ENCODE data around the gene NOX5. TPM values are rescaled to one million over a fixed set of nuclear protein-coding genes. Genes with fewer than 3 reads are reported as not detected.

NOX5 gene
- total RNA-seq, 1 donor from 2014 or later: 0.20 TPM

- H3K27me3 Mint-ChIP-seq (ENCODE audit: low read depth): peaks cover 21% of the 10 kb centered on the region
- no peak for TF ChIP-seq CTCF (IDR thresholded peaks at IDR 0.05; ENCODE audit: unreplicated experiment)
- no peak for DNase-seq (ENCODE audit: low spot score in 2 of 2, unreplicated experiment in 2 of 2)
- H3K4me3 Mint-ChIP-seq: no peak overlapping the region
- H3K27ac Mint-ChIP-seq: no peak overlapping the region
- no peaks in the 10 kb centered on the region for H3K9me3 Mint-ChIP-seq
- peaks cover 24% of the 10 kb centered on the region for H3K4me1 Mint-ChIP-seq
- H3K36me3 Mint-ChIP-seq: no peaks in the 10 kb centered on the region
These were observed 72.1 kb downstream of the NOX5 start for GRCh38 chr15:69086427-69087204.

- Mint-ChIP-seq H3K27ac (no peak overlapping the region), H3K4me3 (no peak overlapping the region), H3K9me3 (no peaks in the 10 kb centered on the region), H3K27me3 (ENCODE audit: low read depth) (peaks cover 21% of the 10 kb centered on the region), H3K36me3 (no peaks in the 10 kb centered on the region), H3K4me1 (peaks cover 20% of the 10 kb centered on the region)
- no peak for TF ChIP-seq CTCF (IDR thresholded peaks at IDR 0.05; ENCODE audit: unreplicated experiment)
- no peak for DNase-seq (ENCODE audit: low spot score in 2 of 2, unreplicated experiment in 2 of 2)
These were observed 73.0 kb downstream of the NOX5 start for GRCh38 chr15:69087366-69087976.

- Mint-ChIP-seq H3K27me3 (ENCODE audit: low read depth) (peaks cover 21% of the 10 kb centered on the region), H3K27ac (no peak overlapping the region), H3K9me3 (no peaks in the 10 kb centered on the region), H3K4me1 (peaks cover 17% of the 10 kb centered on the region), H3K4me3 (no peak overlapping the region), H3K36me3 (no peaks in the 10 kb centered on the region)
- TF ChIP-seq CTCF (IDR thresholded peaks at IDR 0.05; ENCODE audit: unreplicated experiment): no peak
- DNase-seq (ENCODE audit: low spot score in 2 of 2, unreplicated experiment in 2 of 2): no peak
These were observed 73.9 kb downstream of the NOX5 start for GRCh38 chr15:69088300-69088965.

- Mint-ChIP-seq H3K27me3 (ENCODE audit: low read depth) (peaks cover 21% of the 10 kb centered on the region), H3K36me3 (no peaks in the 10 kb centered on the region), H3K4me1 (peaks cover 18% of the 10 kb centered on the region), H3K27ac (no peak overlapping the region), H3K4me3 (no peak overlapping the region), H3K9me3 (no peaks in the 10 kb centered on the region)
- no peak for TF ChIP-seq CTCF (IDR thresholded peaks at IDR 0.05; ENCODE audit: unreplicated experiment)
- DNase-seq (ENCODE audit: low spot score in 2 of 2, unreplicated experiment in 2 of 2): no peak
These were observed 74.8 kb downstream of the NOX5 start for GRCh38 chr15:69089258-69089657.

- peaks cover 15% of the 10 kb centered on the region for H3K4me1 Mint-ChIP-seq
- no peak for DNase-seq (ENCODE audit: low spot score in 2 of 2, unreplicated experiment in 2 of 2)
- no peak overlapping the region for H3K27ac Mint-ChIP-seq
- H3K27me3 Mint-ChIP-seq (ENCODE audit: low read depth): peaks cover 21% of the 10 kb centered on the region
- no peaks in the 10 kb centered on the region for H3K36me3 Mint-ChIP-seq
- no peaks in the 10 kb centered on the region for H3K9me3 Mint-ChIP-seq
- H3K4me3 Mint-ChIP-seq: no peak overlapping the region
- TF ChIP-seq CTCF (IDR thresholded peaks at IDR 0.05; ENCODE audit: unreplicated experiment): no peak
These were observed 75.9 kb downstream of the NOX5 start for GRCh38 chr15:69090197-69090948.

Measured in mesothelial cell of epicardium (in vitro differentiated cells).